Measurements from ENCODE around the gene ANTXR1. TPM values are rescaled to one million over a fixed set of nuclear protein-coding genes. Genes with fewer than 3 reads are reported as not detected.

The ANTXR1 gene
- total RNA-seq, 4 donors from 2014 or later = 52.8 to 116 (median 98.9) TPM

- no peaks in the 10 kb centered on the region for H3K27me3 ChIP-seq
- peaks cover 3 to 29% (median 4%) of the 10 kb centered on the region in 3 donors for H3K4me1 ChIP-seq
- TF ChIP-seq POLR2AphosphoS5 (IDR thresholded peaks at IDR 0.05) = no peak
- TF ChIP-seq EP300 (IDR thresholded peaks at IDR 0.05) = no peak
- TF ChIP-seq CTCF (IDR thresholded peaks at IDR 0.05) = no peak
- TF ChIP-seq POLR2A (IDR thresholded peaks at IDR 0.05) = no peak
- no peaks in the 10 kb centered on the region for H3K9me3 ChIP-seq
- WGBS, 2 donors (ENCODE audit: low coverage in 1 of 2) = 22 to 29% methylated on average over 1 of the region's 1 CpG
- H3K36me3 ChIP-seq = peaks cover 0 to 8% of the 10 kb centered on the region in 2 donors
- H3K27ac ChIP-seq = peak overlapping the region in 3 of 4 donors; percentile 20 to 68 (median 64)
- no peak overlapping the region for H3K4me3 ChIP-seq
- ATAC-seq = peak; percentile 77
Measured at GRCh38 chr2:69138793-69139459, 125.9 kb downstream of the ANTXR1 start.

- 65 to 82% methylated on average over 5 of the region's 5 CpGs for WGBS, 2 donors (ENCODE audit: low coverage in 1 of 2)
- H3K4me1 ChIP-seq = peaks cover 0 to 21% (median 3%) of the 10 kb centered on the region in 3 donors
- peaks cover 0 to 18% of the 10 kb centered on the region in 2 donors for H3K36me3 ChIP-seq
- H3K9me3 ChIP-seq = no peaks in the 10 kb centered on the region
- TF ChIP-seq POLR2A (IDR thresholded peaks at IDR 0.05) = no peak
- no peak for TF ChIP-seq CTCF (IDR thresholded peaks at IDR 0.05)
- no peak for TF ChIP-seq EP300 (IDR thresholded peaks at IDR 0.05)
- TF ChIP-seq POLR2AphosphoS5 (IDR thresholded peaks at IDR 0.05) = no peak
- peak overlapping the region in 1 of 4 donors; percentile 68 for H3K27ac ChIP-seq
- no peaks in the 10 kb centered on the region for H3K27me3 ChIP-seq
- H3K4me3 ChIP-seq = no peak overlapping the region
- no peak for ATAC-seq
Measured at GRCh38 chr2:69139778-69140670, 127.0 kb downstream of the ANTXR1 start.

- no peak overlapping the region for H3K4me3 ChIP-seq
- H3K36me3 ChIP-seq = peaks cover 0 to 27% of the 10 kb centered on the region in 2 donors
- H3K9me3 ChIP-seq = no peaks in the 10 kb centered on the region
- TF ChIP-seq POLR2A (IDR thresholded peaks at IDR 0.05) = no peak
- no peak for TF ChIP-seq CTCF (IDR thresholded peaks at IDR 0.05)
- no peak for TF ChIP-seq POLR2AphosphoS5 (IDR thresholded peaks at IDR 0.05)
- no peak for TF ChIP-seq EP300 (IDR thresholded peaks at IDR 0.05)
- 43% methylated on average over 1 of the region's 1 CpG; no CpG with 5 or more reads in 1 of the 2 donors for WGBS, 2 donors (ENCODE audit: low coverage in 1 of 2)
- peaks cover 0 to 21% (median 3%) of the 10 kb centered on the region in 3 donors for H3K4me1 ChIP-seq
- H3K27ac ChIP-seq = no peak overlapping the region
- ATAC-seq = no peak
- no peaks in the 10 kb centered on the region for H3K27me3 ChIP-seq
Measured at GRCh38 chr2:69141061-69141460, 128.1 kb downstream of the ANTXR1 start.

GRCh38 chr2:69143748-69144360, 130.9 kb downstream of the ANTXR1 start:
- Histone ChIP-seq H3K4me1 (peaks cover 0 to 20% (median 0%) of the 10 kb centered on the region in 3 donors), H3K36me3 (peaks cover 0 to 34% of the 10 kb centered on the region in 2 donors), H3K27me3 (no peaks in the 10 kb centered on the region), H3K4me3 (no peak overlapping the region), H3K27ac (peak overlapping the region in 2 of 4 donors; percentile 47 to 51), H3K9me3 (no peaks in the 10 kb centered on the region)
- no peak for ATAC-seq
- TF ChIP-seq POLR2AphosphoS5 (IDR thresholded peaks at IDR 0.05) (no peak), CTCF (IDR thresholded peaks at IDR 0.05) (no peak), POLR2A (IDR thresholded peaks at IDR 0.05) (no peak), EP300 (IDR thresholded peaks at IDR 0.05) (no peak)
- 66 to 73% methylated on average over 3 to 4 of the region's 4 CpGs for WGBS, 2 donors (ENCODE audit: low coverage in 1 of 2)

Data from gastroesophageal sphincter (tissue), 4 donors.